Bronchial epithelial cell (primary cell): ENCODE measurements around the gene CYBA. TPM values are rescaled to one million over a fixed set of nuclear protein-coding genes. Genes with fewer than 3 reads are reported as not detected.
A peak's percentile ranks its signal among the peaks of the same experiment; 100 is the strongest.

Experiments
- DNase-seq: peaks from one replicate; pipeline ENCODE4 v3.0.0-alpha.2; 2010; ENCODE audit warnings: low read depth
- FAIRE-seq: peaks from 2 replicates; lab custom pipeline; 2011; peaks lifted over from hg19 to GRCh38; lab: Jason Lieb, UNC
- H3K27me3 ChIP-seq: 2 replicates; pipeline ENCODE4 v1.5.1; 2011; ENCODE audit warnings: low read length; ENCODE audit not compliant: control insufficient read depth, insufficient read depth
- H3K36me3 ChIP-seq: 2 replicates; pipeline ENCODE4 v1.5.1; 2011; ENCODE audit warnings: low read length; ENCODE audit not compliant: control insufficient read depth, insufficient read depth
- H3K4me3 ChIP-seq: 2 replicates; pipeline ENCODE4 v1.5.1; 2011; ENCODE audit warnings: mild to moderate bottlenecking, low read depth, low read length, control low read depth
- CTCF ChIP-seq: IDR thresholded peaks from 2 replicates; pipeline ENCODE4 v1.5.1; 2011; ENCODE audit warnings: mild to moderate bottlenecking, moderate library complexity, low read length, control low read depth, inconsistent platforms; ENCODE audit not compliant: insufficient read depth, severe bottlenecking
- total RNA-seq: library from RNA; depleted of rRNA; stranded (reverse); fragments of >200 nt; gene quantifications from 2 replicates; pipeline ENCODE4 v1.2.1, GENCODE V29; 2014

CYBA gene
- 134 and 181 TPM in 2 replicates for total RNA-seq

DNA sequence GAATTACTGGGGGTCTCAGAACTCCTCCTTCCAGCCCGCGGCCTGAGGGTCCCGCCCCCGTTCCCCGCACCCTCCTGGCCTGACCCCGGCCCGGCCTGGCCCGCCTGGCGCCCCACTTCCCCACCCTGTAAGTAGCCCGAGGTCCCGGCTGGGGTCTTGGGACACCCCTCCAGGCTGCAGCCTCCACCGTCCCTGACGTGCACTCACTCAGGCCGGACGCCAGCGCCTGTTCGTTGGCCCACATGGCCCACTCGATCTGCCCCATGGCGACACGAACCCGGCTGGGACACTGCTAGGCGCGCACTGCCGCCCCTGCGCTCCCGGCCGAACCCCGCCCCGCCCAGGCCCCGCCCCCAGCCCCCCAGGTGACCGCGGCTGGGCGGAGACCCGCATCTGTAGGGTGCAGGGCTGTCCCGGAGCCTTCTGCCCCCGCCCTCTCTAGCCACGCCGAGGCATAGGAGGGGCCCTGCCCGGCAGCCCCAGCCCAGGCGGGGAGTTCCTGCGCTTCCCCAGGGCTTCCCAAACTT, at the start of gene CYBA:
TSS of gene CYBA (minus strand) at position 305 of the 527 bp plus-strand sequence. CDS start at position 265, 40 bp downstream.
- DNase-seq (peak; percentile 18), FAIRE-seq (no peak)
- Histone ChIP-seq H3K27me3 (no peaks in the 10 kb centered on the region), H3K36me3 (peaks cover 5% of the 10 kb centered on the region), H3K4me3 (peak within 1 kb of the TSS; percentile 57)
- no peak for TF ChIP-seq CTCF

DNA sequence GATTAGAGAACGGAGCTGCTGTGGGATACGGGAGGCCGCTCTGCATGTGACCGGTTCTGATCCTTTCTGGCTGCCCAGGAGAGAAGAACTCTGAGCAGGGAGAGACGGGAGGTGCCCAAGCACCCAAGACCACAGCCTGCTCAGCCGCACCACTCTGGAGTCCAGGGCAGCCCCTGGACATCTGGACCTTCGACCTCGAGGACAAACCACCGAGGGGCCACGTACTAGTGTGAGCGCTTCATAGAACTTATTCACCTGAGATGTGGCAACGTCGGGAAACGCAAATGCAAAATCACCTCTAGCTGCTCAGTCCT, 49.4 kb upstream of the CYBA start:
- H3K36me3 ChIP-seq, result peaks cover 3% of the 10 kb centered on the region
- DNase-seq (no peak), FAIRE-seq (no peak)
- H3K27me3 ChIP-seq, result no peaks in the 10 kb centered on the region
- H3K4me3 ChIP-seq, result no peak overlapping the region
- no peak for TF ChIP-seq CTCF

DNA sequence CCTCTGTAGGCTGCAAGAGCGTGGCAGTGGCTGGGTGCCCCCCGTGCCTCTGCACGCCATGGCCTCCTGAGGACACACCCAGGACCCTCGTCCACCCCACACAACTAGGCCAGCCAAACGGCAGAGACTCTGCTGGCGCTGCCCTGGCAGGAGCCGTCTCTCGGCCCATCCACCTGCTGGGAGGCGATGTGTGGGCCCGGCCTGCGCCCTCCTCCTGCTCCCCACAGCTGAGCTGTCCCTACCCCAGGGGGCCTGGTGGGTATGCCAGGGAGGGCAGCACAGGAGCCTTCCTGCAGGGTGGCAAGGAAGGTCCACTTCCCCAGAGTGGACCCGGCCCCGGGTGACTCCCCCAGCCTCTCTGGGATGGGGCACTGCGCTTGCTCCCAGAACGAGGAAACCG, 48.3 kb upstream of the CYBA start:
- no peak for TF ChIP-seq CTCF
- peaks cover 3% of the 10 kb centered on the region for H3K36me3 ChIP-seq
- FAIRE-seq (no peak), DNase-seq (no peak)
- H3K27me3 ChIP-seq, result no peaks in the 10 kb centered on the region
- no peak overlapping the region for H3K4me3 ChIP-seq

DNA sequence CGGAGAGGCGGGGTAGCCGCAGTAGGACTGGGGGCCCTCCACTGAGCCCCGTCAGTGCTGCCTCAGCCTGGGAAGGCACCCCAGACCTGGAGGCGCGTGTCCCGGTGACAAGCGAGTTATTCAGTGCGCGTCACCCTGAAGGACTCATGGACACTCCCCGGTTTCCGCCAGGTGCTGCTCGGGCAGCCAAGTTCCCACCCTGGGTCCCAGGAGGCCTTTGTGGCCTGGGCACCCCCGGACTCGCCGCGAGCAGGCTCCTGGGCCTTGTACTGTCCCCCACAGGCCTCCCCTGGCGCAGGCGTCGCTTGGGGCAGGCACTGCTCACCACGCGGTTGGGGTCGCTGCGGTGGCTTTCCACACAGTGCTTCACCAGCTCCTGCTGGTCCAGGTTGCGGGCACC, 47.8 kb upstream of the CYBA start:
- H3K27me3 ChIP-seq, result no peaks in the 10 kb centered on the region
- no peak for TF ChIP-seq CTCF
- no peak overlapping the region for H3K4me3 ChIP-seq
- peaks cover 3% of the 10 kb centered on the region for H3K36me3 ChIP-seq
- FAIRE-seq (no peak), DNase-seq (no peak)

DNA sequence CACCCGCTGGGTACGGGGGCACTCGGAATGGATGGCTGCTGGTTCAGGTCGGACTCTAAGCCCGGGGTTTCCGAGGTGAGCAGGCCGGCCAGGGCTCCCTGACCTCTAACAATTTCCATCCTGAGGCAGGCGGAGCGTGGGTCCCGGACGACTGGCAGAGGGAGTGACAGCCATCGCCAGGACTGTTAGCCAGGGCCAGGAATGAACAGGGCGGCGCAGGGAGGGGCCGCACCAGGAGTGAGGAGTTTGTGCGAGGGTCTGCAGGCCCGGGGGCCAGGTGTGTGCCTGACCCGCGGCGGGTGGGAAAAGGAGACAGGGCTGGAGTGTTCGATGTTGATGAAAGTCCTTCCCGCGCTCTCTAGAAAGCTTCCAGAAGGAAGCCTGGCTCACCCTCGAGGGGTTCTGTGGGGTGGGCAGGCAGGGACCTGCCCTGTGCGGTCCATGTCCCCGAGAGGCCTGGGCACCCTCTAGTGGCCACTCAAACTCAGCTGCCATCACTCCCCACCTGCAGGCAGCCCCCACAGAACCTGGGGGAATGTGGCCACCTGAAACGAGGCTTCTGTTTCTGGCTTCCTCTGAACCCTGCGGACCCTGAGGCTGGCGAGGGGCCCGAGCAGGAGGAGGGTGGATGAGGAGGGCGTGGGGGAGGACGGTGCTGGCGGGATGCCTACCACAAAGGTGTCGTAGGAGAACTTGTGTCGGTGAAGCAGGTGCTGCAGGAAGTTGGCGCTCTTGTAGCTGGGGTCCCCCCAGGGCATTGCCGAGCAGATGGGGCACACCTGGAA, 47.2 kb upstream of the CYBA start:
- H3K27me3 ChIP-seq, result no peaks in the 10 kb centered on the region
- DNase-seq, result no peak
- peaks cover 3% of the 10 kb centered on the region for H3K36me3 ChIP-seq
- no peak overlapping the region for H3K4me3 ChIP-seq
- no peak for FAIRE-seq
- TF ChIP-seq CTCF, result peak; percentile 49
